HG02973 (cell line): ENCODE data around the gene POU2F2.

ENCODE experiments used
- ATAC-seq: cut with Tn5 transposase; IDR thresholded peaks from one replicate; pipeline ENCODE4 v1.9.1; 2021; ENCODE audit warnings: moderate library complexity; ENCODE audit not compliant: unreplicated experiment

Gene POU2F2

DNA sequence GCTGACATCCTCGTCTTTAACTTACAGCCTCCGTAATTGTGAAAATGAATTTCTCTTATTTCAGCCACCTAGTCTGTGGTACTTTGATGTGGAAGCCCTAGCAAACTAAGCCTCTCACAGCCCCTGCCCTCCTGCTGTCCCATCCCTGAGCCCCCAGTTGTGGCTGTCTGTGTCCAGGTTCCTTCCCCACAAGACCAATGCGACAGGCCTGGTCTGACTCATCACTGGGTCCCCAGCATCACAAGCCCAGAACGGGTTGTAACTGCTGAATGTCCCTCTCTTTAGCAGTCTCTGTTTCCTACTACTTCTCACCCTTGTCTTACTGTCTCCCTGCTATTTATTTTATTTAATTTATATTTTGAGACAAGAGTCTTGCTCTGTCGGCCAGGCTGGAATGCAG, 5.7 kb downstream of the POU2F2 start:
- no peak for ATAC-seq

DNA sequence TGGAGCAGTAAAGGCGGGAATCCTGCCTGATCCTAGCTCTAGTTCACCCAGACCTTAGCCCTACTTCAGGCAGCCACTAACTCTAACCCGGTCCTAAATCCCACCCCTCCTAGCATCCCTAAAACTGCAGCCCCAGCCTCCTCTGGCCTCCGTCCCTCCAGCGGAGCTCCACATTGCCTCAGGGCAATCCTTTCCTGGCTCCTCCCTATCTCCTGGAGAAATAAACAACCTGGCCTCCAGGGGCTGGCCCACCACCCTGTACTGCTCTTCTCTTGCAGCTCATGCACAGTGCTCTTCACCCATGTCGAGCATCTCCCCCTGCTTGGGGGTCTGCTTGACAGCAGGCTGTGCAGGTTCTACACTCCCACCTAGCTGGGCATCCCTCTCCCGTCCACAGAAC, 6.7 kb downstream of the POU2F2 start:
- no peak for ATAC-seq

GRCh38 chr19:42124386-42124901, 7.8 kb downstream of the POU2F2 start:
- no peak for ATAC-seq

DNA sequence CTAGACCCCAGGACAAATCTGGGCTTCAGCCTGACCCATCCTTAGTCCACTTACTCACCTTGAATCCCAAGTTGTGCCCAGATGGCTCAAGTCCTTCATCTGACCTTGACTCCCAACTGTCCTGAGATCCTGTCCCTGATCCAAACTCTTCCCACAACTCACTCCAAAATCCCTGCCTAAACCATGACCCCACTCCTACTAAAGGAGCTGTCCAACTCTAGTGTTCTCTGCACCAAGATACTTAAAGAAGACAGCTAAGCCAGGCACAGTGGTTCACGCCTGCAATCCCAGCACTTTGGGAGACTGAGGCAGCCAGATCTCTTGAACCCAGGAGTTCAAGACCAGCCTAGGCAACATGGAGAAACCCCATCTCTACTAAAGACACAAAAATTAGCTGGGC, 8.5 kb downstream of the POU2F2 start:
- ATAC-seq = no peak

- ATAC-seq = no peak
These were observed 9.3 kb downstream of the POU2F2 start for GRCh38 chr19:42122691-42123607.

DNA sequence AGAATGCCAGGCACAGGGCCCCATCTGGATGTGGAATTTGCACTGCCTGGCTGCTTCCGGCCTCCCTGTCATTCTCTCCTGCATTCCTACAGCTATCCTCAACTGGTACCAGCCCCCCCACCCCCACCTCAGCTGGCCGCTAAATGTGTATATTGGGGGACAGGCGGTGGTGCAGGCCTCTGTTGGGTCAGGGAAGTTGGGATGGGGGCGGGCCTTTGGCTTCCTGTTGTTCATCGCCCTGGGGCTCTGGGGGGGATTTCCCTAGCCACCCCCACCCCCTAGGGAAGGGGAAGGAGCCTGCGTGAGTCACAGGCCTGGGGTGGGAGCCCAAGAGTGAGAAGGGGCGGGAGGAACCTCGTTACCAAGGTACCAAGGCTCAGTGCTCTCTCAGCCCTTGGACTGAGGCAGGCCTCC, 10.6 kb downstream of the POU2F2 start:
- no peak for ATAC-seq

GRCh38 chr19:42121036-42121621, 11.1 kb downstream of the POU2F2 start:
- no peak for ATAC-seq

DNA sequence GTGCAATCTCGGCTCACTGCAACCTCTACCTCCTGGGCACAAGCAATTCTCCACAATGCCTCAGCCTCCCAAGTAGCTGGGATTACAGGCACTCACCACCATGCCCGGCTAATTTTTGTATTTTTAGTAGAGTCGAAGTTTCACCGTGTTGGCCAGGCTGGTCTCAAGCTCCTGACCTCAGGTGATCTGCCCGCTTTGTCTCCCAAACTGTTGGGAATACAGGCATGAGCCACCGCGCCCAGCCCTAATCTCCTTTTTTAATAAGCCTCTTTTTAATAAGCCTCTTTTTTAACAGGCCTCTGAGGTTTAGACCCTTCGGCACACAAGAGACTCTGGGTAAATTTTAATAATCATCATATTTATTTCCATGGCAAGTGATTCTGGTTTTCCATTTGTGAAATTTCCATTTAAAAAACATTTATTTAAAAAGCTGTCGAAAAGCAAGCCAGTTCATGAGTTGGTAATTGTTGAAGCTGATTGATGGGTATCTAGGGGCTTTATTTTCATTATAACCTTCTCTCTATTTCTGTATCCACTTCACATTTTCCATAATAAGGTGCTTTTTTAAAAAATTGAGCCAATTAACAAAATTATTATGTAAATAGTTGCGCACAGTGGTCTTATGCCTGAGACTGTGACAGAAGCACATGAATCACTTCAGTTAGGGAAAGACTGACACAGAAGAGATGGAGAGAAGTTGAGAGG, 11.8 kb downstream of the POU2F2 start:
- no peak for ATAC-seq

- ATAC-seq = no peak
These were observed 15.2 kb downstream of the POU2F2 start for GRCh38 chr19:42117076-42117475.

- ATAC-seq = no peak
These were observed 15.8 kb downstream of the POU2F2 start for GRCh38 chr19:42116308-42117075.

- ATAC-seq = no peak
These were observed 16.5 kb downstream of the POU2F2 start for GRCh38 chr19:42115705-42116104.

DNA sequence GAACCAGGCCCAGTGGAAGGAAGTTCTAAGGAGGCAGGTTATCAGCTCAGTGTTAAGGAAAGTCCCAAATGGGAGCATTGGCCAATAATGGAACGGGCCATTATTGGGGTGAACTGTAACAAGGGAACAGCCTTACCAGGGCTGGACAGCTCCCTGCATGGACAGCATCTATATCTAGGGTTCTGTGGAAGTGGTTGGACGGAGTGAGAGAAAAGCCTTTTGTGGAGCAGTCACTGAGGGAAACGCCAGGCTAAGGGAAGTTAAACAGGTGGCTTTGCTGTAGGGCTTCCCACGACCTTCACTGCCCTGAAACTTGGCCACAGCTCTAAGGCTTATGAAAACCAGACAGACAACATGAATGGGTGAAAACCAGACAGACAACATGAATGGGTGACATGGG, 17.0 kb downstream of the POU2F2 start:
- no peak for ATAC-seq

DNA sequence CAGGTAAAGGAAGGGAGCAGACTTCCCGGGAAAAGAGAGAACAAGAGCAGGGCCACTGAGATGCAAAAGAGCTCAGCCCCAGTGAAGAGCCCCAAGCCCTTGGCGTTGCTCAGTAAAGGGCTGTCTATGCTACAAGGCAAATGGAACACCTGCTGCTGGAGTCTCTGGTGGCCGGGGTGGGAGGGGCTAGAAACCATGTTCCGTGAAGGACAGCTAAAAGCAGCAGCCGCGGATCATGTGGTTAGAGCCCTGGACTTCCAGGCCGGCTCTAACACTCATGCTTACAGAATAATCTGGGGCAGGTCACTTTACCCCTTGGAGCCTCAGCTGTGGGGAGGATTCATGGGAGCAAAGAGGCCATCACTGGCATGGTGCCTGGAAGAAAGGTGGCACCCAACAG, 17.8 kb downstream of the POU2F2 start:
- no peak for ATAC-seq

DNA sequence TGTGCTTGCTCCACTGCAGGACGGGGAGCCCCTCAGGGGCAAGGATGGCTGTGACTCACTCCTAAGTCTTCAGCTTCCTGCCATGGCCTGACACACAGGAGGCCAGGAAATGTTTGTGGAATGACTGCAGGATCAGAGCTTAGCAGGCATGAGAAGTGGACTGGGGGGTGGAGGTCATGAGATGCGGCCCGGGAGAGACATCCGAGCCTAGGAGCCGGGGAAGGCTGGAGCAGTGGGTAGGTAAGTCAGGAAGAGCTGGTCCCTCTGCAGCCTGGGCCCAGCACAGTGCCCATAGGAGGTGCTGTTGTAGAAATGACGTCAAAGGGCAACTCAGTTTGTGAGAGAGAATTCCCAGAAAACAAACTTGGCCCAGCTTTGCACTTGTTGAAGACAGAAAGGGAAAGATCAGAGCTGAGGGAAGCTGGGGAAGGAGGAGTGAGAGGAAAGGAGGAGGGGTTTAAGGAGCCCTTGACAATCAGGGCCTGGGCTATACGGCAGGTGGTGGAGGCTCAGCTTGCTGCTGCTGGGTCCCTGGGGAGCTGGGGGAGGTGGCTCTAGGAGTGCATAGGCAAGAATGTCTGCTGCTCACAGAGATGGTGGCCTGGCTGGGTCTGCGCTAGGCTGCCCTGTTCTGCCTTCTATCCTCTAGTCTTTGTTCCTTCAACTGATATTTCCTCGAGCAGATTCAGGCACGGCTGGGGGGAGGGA, 18.5 kb downstream of the POU2F2 start:
- no peak for ATAC-seq

- no peak for ATAC-seq
These were observed 20.4 kb downstream of the POU2F2 start for GRCh38 chr19:42111811-42112210.

GRCh38 chr19:42111384-42111783, 20.9 kb downstream of the POU2F2 start:
- ATAC-seq = no peak

DNA sequence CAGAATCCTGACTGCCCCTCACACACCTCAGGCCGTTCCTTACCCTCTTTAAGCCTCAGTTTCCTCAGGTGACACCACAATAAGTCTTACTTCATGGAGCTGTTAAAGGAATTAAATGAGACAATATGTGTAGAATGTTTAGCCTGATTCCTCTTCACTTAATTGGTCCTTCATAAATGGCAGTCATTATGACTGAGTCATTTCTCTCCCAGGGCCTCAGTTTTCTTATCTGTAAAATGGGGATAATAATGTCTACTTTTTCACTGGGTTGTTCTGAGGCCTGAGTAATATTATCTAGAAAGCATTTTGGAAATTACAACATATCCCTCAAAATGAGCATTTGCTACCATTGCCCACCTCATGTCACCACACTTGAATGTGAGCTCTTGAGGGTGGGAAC, 21.6 kb downstream of the POU2F2 start:
- no peak for ATAC-seq

DNA sequence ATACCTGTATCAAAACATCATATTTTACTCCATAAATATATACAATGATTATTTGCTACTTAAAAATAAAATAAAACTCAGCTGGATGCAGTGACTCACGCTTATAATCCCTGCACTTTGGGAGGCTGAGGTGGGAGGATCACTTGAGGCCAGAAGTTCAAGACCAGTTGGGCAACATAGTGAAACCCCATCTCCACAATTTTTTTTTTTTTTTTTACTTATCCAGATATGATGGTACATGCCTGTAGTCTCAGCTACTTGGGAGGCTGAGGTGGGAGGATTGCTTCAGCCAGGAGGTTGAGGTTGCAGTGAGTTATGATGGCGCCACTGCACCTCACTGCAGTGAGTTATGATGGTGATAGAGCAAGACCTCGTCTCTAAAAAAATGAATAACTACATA, 22.4 kb downstream of the POU2F2 start:
- no peak for ATAC-seq

- no peak for ATAC-seq
These were observed 23.5 kb downstream of the POU2F2 start for GRCh38 chr19:42108527-42109389.
